ENCODE measurements around the gene CCL25. TPM values are rescaled to one million over a fixed set of nuclear protein-coding genes. Genes with fewer than 3 reads are reported as not detected.

Gene CCL25
- total and polyA plus RNA-seq, 4 donors = 25.2 TPM; not detected in 3

DNA sequence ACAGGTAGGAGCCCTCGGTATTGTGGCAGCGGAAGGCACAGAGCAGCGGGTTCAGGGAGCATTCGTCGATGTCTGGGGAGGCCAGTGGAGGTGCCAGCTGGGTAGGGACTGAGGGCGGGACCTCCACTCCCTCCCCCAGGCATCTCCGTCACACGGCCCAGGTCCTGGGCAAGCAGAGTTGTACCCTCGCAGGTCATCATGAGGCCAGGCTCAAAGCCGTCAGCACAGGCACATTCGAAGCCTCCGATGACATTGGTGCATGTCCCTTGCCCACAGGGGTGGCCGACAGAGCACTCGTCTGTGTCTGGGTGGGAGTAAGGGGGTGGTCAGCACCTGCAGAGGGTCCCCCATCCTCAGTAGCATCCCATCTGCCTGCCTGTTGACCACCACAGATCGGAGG lies 35.3 kb downstream of the CCL25 start:
- DNase-seq (no peak), ATAC-seq (ENCODE audit: low FRiP score) (no peak)
- Histone ChIP-seq H3K27me3 (ENCODE audit: control insufficient read depth in 1 of 2, insufficient read depth in 2 of 2, low read length in 1 of 2) (no peaks in the 10 kb centered on the region), H3K4me1 (ENCODE audit: control insufficient read depth in 1 of 2, insufficient read depth in 2 of 2, low read length in 2 of 2) (no peaks in the 10 kb centered on the region), H3K36me3 (ENCODE audit: control insufficient read depth in 1 of 2, insufficient read depth in 2 of 2, low read length in 1 of 2) (no peaks in the 10 kb centered on the region), H3K9me3 (ENCODE audit: control insufficient read depth, low read length) (peaks cover 2% of the 10 kb centered on the region), H3K27ac (ENCODE audit: low read depth in 1 of 2, low read length in 2 of 2) (no peak overlapping the region), H3K4me3 (ENCODE audit: low read length in 2 of 2) (no peak overlapping the region)
- intact Hi-C loops (cut with DNase I) = no loop called here
- WGBS, 2 donors = 95 to 96% methylated on average over 15 of the region's 15 CpGs

GRCh38 chr19:8088752-8089663 lies 36.4 kb downstream of the CCL25 start:
- Histone ChIP-seq H3K27ac (ENCODE audit: low read depth in 1 of 2, low read length in 2 of 2) (no peak overlapping the region), H3K4me3 (ENCODE audit: low read length in 2 of 2) (no peak overlapping the region)
- intact Hi-C loops (cut with DNase I) = no loop called here

DNA sequence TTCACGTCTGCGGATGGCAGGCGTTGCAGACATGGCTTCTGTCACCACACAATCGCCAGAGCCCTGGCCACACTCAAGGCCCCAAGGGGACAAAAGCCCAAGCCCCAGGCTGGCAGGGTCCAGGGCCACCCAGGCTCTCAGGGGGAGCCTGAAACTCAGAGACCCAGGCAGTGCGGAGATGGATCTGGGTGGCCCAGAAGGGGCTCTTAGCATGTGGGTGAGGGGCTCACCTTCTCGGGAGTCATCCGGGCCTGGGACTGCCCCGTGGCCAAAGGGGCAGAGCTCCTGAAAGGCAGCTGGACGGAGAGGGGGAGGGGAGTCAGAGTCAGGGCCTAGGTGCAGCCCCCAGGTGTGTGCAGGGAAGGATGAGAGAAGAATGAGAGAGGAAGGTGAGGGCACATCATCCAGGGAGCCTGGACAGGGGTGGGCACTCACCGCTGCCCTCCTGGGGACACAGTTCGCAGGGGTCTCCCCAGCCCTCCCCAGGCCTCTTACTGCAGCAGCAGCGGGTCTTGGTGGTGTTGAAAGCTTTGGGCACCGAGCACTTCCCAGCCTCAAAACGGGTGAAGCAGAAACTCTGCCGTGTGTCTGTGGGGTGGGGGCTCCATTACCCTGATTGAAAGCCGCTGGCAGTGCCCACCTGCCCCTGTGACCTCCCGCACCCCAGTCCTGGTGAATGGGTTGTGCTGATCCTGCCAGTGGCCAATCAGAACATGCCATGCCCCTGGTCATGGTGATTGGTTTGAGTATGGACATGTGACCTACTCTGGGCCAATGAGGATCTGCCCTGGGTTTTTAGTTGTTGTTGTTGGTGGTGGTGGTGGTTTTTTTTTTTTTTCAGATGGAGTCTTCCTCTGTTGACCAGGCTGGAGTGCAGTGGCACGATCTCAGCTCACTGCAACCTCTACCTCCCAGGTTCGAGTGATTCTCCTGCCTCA lies 37.4 kb downstream of the CCL25 start:
- intact Hi-C loops (cut with DNase I) = no loop called here
- Histone ChIP-seq H3K9me3 (ENCODE audit: control insufficient read depth, low read length) (peaks cover 8% of the 10 kb centered on the region), H3K27ac (ENCODE audit: low read depth in 1 of 2, low read length in 2 of 2) (no peak overlapping the region)

More at GRCh38 chr19:8088752-8089663, 36.4 kb downstream of the CCL25 start:
- H3K4me1 ChIP-seq (ENCODE audit: control insufficient read depth in 1 of 2, insufficient read depth in 2 of 2, low read length in 2 of 2) = no peaks in the 10 kb centered on the region
- H3K36me3 ChIP-seq (ENCODE audit: control insufficient read depth in 1 of 2, insufficient read depth in 2 of 2, low read length in 1 of 2) = no peaks in the 10 kb centered on the region
- peaks cover 5% of the 10 kb centered on the region for H3K9me3 ChIP-seq (ENCODE audit: control insufficient read depth, low read length)
- WGBS, 2 donors = 77 to 81% methylated on average over 8 of the region's 8 CpGs
- DNase-seq (no peak), ATAC-seq (ENCODE audit: low FRiP score) (no peak)
- no peaks in the 10 kb centered on the region for H3K27me3 ChIP-seq (ENCODE audit: control insufficient read depth in 1 of 2, insufficient read depth in 2 of 2, low read length in 1 of 2)

GRCh38 chr19:8090950-8091349 lies 38.4 kb downstream of the CCL25 start:
- H3K4me3 ChIP-seq (ENCODE audit: low read length in 2 of 2) = no peak overlapping the region
- H3K9me3 ChIP-seq (ENCODE audit: control insufficient read depth, low read length) = peaks cover 14% of the 10 kb centered on the region

More for the DNA sequence above, 37.4 kb downstream of the CCL25 start:
- Histone ChIP-seq H3K36me3 (ENCODE audit: control insufficient read depth in 1 of 2, insufficient read depth in 2 of 2, low read length in 1 of 2) (no peaks in the 10 kb centered on the region), H3K4me3 (ENCODE audit: low read length in 2 of 2) (no peak overlapping the region), H3K4me1 (ENCODE audit: control insufficient read depth in 1 of 2, insufficient read depth in 2 of 2, low read length in 2 of 2) (no peaks in the 10 kb centered on the region), H3K27me3 (ENCODE audit: control insufficient read depth in 1 of 2, insufficient read depth in 2 of 2, low read length in 1 of 2) (no peaks in the 10 kb centered on the region)
- 81 to 82% methylated on average over 17 to 19 of the region's 19 CpGs for WGBS, 2 donors
- ATAC-seq (ENCODE audit: low FRiP score) (no peak), DNase-seq (no peak)

GRCh38 chr19:8093740-8094139 lies 41.2 kb downstream of the CCL25 start:
- no peak overlapping the region for H3K27ac ChIP-seq (ENCODE audit: low read depth in 1 of 2, low read length in 2 of 2)
- intact Hi-C loops (cut with DNase I) = no loop called here
- H3K4me3 ChIP-seq (ENCODE audit: low read length in 2 of 2) = no peak overlapping the region
- H3K36me3 ChIP-seq (ENCODE audit: control insufficient read depth in 1 of 2, insufficient read depth in 2 of 2, low read length in 1 of 2) = no peaks in the 10 kb centered on the region
- no peaks in the 10 kb centered on the region for H3K4me1 ChIP-seq (ENCODE audit: control insufficient read depth in 1 of 2, insufficient read depth in 2 of 2, low read length in 2 of 2)
- ATAC-seq (ENCODE audit: low FRiP score) (no peak), DNase-seq (no peak)
- H3K27me3 ChIP-seq (ENCODE audit: control insufficient read depth in 1 of 2, insufficient read depth in 2 of 2, low read length in 1 of 2) = no peaks in the 10 kb centered on the region
- WGBS, 2 donors = 85 to 96% methylated on average over 2 of the region's 2 CpGs
- H3K9me3 ChIP-seq (ENCODE audit: control insufficient read depth, low read length) = peaks cover 24% of the 10 kb centered on the region

More at GRCh38 chr19:8090950-8091349, 38.4 kb downstream of the CCL25 start:
- ATAC-seq (ENCODE audit: low FRiP score) (no peak), DNase-seq (no peak)
- Histone ChIP-seq H3K27me3 (ENCODE audit: control insufficient read depth in 1 of 2, insufficient read depth in 2 of 2, low read length in 1 of 2) (no peaks in the 10 kb centered on the region), H3K27ac (ENCODE audit: low read depth in 1 of 2, low read length in 2 of 2) (no peak overlapping the region), H3K4me1 (ENCODE audit: control insufficient read depth in 1 of 2, insufficient read depth in 2 of 2, low read length in 2 of 2) (no peaks in the 10 kb centered on the region), H3K36me3 (ENCODE audit: control insufficient read depth in 1 of 2, insufficient read depth in 2 of 2, low read length in 1 of 2) (no peaks in the 10 kb centered on the region)
- WGBS, 2 donors = 92 to 96% methylated on average over 2 of the region's 2 CpGs
- intact Hi-C loops (cut with DNase I) = no loop called here

- Histone ChIP-seq H3K27ac (ENCODE audit: low read depth in 1 of 2, low read length in 2 of 2) (no peak overlapping the region), H3K36me3 (ENCODE audit: control insufficient read depth in 1 of 2, insufficient read depth in 2 of 2, low read length in 1 of 2) (no peaks in the 10 kb centered on the region), H3K27me3 (ENCODE audit: control insufficient read depth in 1 of 2, insufficient read depth in 2 of 2, low read length in 1 of 2) (no peaks in the 10 kb centered on the region), H3K4me3 (ENCODE audit: low read length in 2 of 2) (no peak overlapping the region), H3K9me3 (ENCODE audit: control insufficient read depth, low read length) (peaks cover 24% of the 10 kb centered on the region), H3K4me1 (ENCODE audit: control insufficient read depth in 1 of 2, insufficient read depth in 2 of 2, low read length in 2 of 2) (no peaks in the 10 kb centered on the region)
- ATAC-seq (ENCODE audit: low FRiP score) (no peak), DNase-seq (no peak)
- WGBS, 2 donors = 84 to 87% methylated on average over 6 of the region's 6 CpGs
- intact Hi-C loops (cut with DNase I) = no loop called here
Measured at GRCh38 chr19:8094336-8094735, 41.8 kb downstream of the CCL25 start.

GRCh38 chr19:8095354-8095886 lies 42.9 kb downstream of the CCL25 start:
- intact Hi-C loops (cut with DNase I) = no loop called here
- Histone ChIP-seq H3K9me3 (ENCODE audit: control insufficient read depth, low read length) (peaks cover 22% of the 10 kb centered on the region), H3K4me1 (ENCODE audit: control insufficient read depth in 1 of 2, insufficient read depth in 2 of 2, low read length in 2 of 2) (no peaks in the 10 kb centered on the region), H3K27ac (ENCODE audit: low read depth in 1 of 2, low read length in 2 of 2) (no peak overlapping the region), H3K36me3 (ENCODE audit: control insufficient read depth in 1 of 2, insufficient read depth in 2 of 2, low read length in 1 of 2) (no peaks in the 10 kb centered on the region), H3K4me3 (ENCODE audit: low read length in 2 of 2) (no peak overlapping the region), H3K27me3 (ENCODE audit: control insufficient read depth in 1 of 2, insufficient read depth in 2 of 2, low read length in 1 of 2) (no peaks in the 10 kb centered on the region)
- no peak for DNase-seq
- 78 to 81% methylated on average over 2 of the region's 2 CpGs for WGBS, 2 donors
- no peak for ATAC-seq (ENCODE audit: low FRiP score)

GRCh38 chr19:8096071-8096470 lies 43.5 kb downstream of the CCL25 start:
- 97% methylated on average over 3 of the region's 3 CpGs for WGBS, 2 donors
- intact Hi-C loops (cut with DNase I) = no loop called here
- no peak for ATAC-seq (ENCODE audit: low FRiP score)
- H3K4me3 ChIP-seq (ENCODE audit: low read length in 2 of 2) = no peak overlapping the region
- no peaks in the 10 kb centered on the region for H3K36me3 ChIP-seq (ENCODE audit: control insufficient read depth in 1 of 2, insufficient read depth in 2 of 2, low read length in 1 of 2)
- no peak for DNase-seq
- no peaks in the 10 kb centered on the region for H3K4me1 ChIP-seq (ENCODE audit: control insufficient read depth in 1 of 2, insufficient read depth in 2 of 2, low read length in 2 of 2)
- H3K27me3 ChIP-seq (ENCODE audit: control insufficient read depth in 1 of 2, insufficient read depth in 2 of 2, low read length in 1 of 2) = no peaks in the 10 kb centered on the region
- no peak overlapping the region for H3K27ac ChIP-seq (ENCODE audit: low read depth in 1 of 2, low read length in 2 of 2)
- H3K9me3 ChIP-seq (ENCODE audit: control insufficient read depth, low read length) = peaks cover 22% of the 10 kb centered on the region

All from aorta (tissue), 5 donors.